Naive thymus-derived CD4-positive, alpha-beta T cell (primary cell): ENCODE measurements around the gene HGFAC. TPM values are rescaled to one million over a fixed set of nuclear protein-coding genes. Genes with fewer than 3 reads are reported as not detected.

Source experiments
- ATAC-seq: fragments of 150-1000 bp; cut with Tn5 transposase; 2 replicates; pipeline ENCODE4 v1.10.0; 2021; ENCODE audit warnings: mild to moderate bottlenecking, moderate library complexity
- CTCF ChIA-PET: fragments of 350-600 bp; sonication (Branson Sonifier 250); formaldehyde crosslinking; loops from one replicate; lab custom pipeline; 2021; ENCODE audit warnings: antibody characterized with exemption; lab: Charles Lee
- POLR2A ChIA-PET: fragments of 350-600 bp; sonication (Branson Sonifier 250); formaldehyde crosslinking; loops from one replicate; lab custom pipeline; 2021; ENCODE audit warnings: antibody characterized with exemption, inconsistent platforms; lab: Charles Lee
- DNase-seq, 9 donors: peaks; one replicate each; pipeline versions ENCODE4 v3.0.0 to v3.0.0-alpha.2; 2020 to 2022; ENCODE audit warnings: mixed read lengths in 1 of 9
- H3K27ac ChIP-seq: one replicate; pipeline ENCODE4 v1.7.0; 2013; ENCODE audit warnings: mild to moderate bottlenecking, low read depth, low read length, moderate library complexity
- H3K27me3 ChIP-seq, 2 donors: one replicate each; pipeline ENCODE4 v1.7.0; 2013; ENCODE audit warnings: low read length in 2 of 2, mild to moderate bottlenecking in 2 of 2, moderate library complexity in 2 of 2; ENCODE audit not compliant: control insufficient read depth in 2 of 2, insufficient read depth in 2 of 2
- H3K36me3 ChIP-seq, 3 experiments: 1 replicate in 2 of 3; 2 replicates in 1 of 3; pipeline ENCODE4 v1.7.0; 2013; ENCODE audit warnings: low read length in 3 of 3, mild to moderate bottlenecking in 3 of 3, moderate library complexity in 1 of 3; ENCODE audit not compliant: insufficient read depth in 3 of 3, control insufficient read depth in 2 of 3
- H3K4me1 ChIP-seq, 2 donors: one replicate each; pipeline ENCODE4 v1.7.0; 2013; ENCODE audit warnings: low read length in 2 of 2, mild to moderate bottlenecking in 2 of 2, moderate library complexity in 1 of 2; ENCODE audit not compliant: control insufficient read depth in 2 of 2, insufficient read depth in 2 of 2
- H3K4me3 ChIP-seq: 2 replicates; pipeline ENCODE4 v1.7.0; 2013; ENCODE audit warnings: mild to moderate bottlenecking, low read length
- H3K9me3 ChIP-seq, 3 experiments: 1 replicate in 2 of 3; 2 replicates in 1 of 3; pipeline ENCODE4 v1.7.0; 2013; ENCODE audit warnings: low read length in 3 of 3; ENCODE audit not compliant: control insufficient read depth in 2 of 3
- H3K27ac Mint-ChIP-seq, 9 donors: one replicate each; pipeline ENCODE4 v1.8.0; 2020 to 2022; ENCODE audit warnings: mixed read lengths in 9 of 9, mild to moderate bottlenecking in 8 of 9, moderate library complexity in 5 of 9, inconsistent platforms in 2 of 9
- H3K27me3 Mint-ChIP-seq, 5 donors: one replicate each; pipeline ENCODE4 v1.8.0; 2021 to 2022; ENCODE audit warnings: mixed read lengths in 5 of 5, mild to moderate bottlenecking in 1 of 5
- H3K36me3 Mint-ChIP-seq, 5 donors: one replicate each; pipeline ENCODE4 v1.8.0; 2020 to 2022; ENCODE audit warnings: mixed read lengths in 5 of 5, mild to moderate bottlenecking in 3 of 5, inconsistent platforms in 1 of 5
- H3K4me1 Mint-ChIP-seq, 7 donors: one replicate each; pipeline ENCODE4 v1.8.0; 2020 to 2022; ENCODE audit warnings: mixed read lengths in 7 of 7, mild to moderate bottlenecking in 3 of 7, inconsistent platforms in 1 of 7
- H3K4me3 Mint-ChIP-seq, 10 donors: one replicate each; pipeline ENCODE4 v1.8.0; 2020 to 2022; ENCODE audit warnings: mild to moderate bottlenecking in 10 of 10, mixed read lengths in 10 of 10, moderate library complexity in 6 of 10, inconsistent platforms in 2 of 10
- H3K9me3 Mint-ChIP-seq, 11 donors: one replicate each; pipeline ENCODE4 v1.8.0; 2020 to 2022; ENCODE audit warnings: mixed read lengths in 11 of 11, mild to moderate bottlenecking in 4 of 11, inconsistent platforms in 1 of 11, moderate library complexity in 1 of 11
- intact Hi-C, 2 donors: fragments of 100-400 bp; cut with micrococcal nuclease; formaldehyde crosslinking; loops; one replicate each; pipeline ENCODE4 v1.15.1; 2023
- polyA plus RNA-seq, 2 donors: library from polyadenylated mRNA; unstranded; fragments of 300-500 nt; fragmentation: Illumina TruSeq; gene quantifications; one replicate each; pipeline ENCODE4 v1.2.3, GENCODE V29; 2021
- total RNA-seq, 6 experiments: library from RNA in 5 of 6; stranded (reverse) in 5 of 6; gene quantifications; 1 replicate in 5 of 6; 2 replicates in 1 of 6; pipeline ENCODE4 v1.2.3 and lab custom pipeline; 2021 to 2026

The HGFAC gene
- total and polyA plus RNA-seq, 7 experiments from 2014 or later: 0.54 to 0.82 TPM; not detected in 5

DNA sequence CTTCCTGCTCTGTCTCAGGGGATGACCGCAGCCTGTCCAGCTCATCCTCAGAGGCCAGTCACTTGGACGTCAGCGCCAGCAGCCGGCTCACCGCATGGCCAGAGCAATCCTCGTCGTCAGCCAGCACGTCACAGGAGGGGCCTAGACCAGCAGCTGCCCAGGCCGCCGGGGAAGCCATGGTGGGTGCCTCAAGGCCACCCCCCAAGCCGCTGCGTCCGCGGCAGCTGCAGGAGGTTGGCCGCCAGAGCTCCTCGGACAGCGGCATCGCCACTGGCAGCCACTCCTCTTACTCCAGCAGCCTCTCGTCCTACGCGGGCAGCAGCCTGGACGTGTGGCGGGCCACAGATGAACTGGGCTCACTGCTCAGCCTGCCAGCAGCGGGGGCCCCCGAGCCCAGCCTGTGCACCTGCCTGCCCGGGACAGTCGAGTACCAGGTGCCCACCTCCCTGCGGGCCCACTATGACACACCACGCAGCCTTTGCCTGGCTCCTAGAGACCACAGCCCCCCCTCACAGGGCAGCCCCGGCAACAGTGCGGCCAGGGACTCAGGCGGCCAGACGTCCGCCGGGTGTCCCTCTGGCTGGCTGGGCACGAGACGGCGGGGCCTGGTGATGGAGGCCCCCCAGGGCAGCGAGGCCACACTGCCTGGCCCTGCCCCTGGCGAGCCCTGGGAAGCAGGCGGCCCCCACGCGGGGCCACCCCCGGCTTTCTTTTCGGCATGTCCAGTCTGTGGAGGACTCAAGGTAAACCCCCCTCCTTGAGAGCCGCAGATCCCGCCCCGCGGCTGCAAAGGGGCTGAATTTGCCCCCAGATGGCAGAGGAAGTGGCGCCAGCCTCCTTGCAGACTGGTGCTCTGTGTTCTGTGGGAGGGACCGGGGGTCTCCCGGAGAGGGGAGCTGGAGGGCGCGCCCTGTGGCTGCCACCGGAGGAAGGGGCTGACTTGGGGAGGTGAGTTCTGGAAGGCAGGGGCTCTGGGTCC lies 51.3 kb downstream of the HGFAC start:
- no peak for ATAC-seq
- Histone ChIP-seq H3K4me1 (no peaks in the 10 kb centered on the region), H3K9me3 (no peaks in the 10 kb centered on the region), H3K27me3 (no peaks in the 10 kb centered on the region), H3K36me3 (no peaks in the 10 kb centered on the region), H3K4me3 (no peak overlapping the region), H3K27ac (no peak overlapping the region)
- peaks cover 16 to 32% (median 24%) of the 10 kb centered on the region in 5 donors for H3K27me3 Mint-ChIP-seq
- H3K27ac Mint-ChIP-seq: no peak overlapping the region
- no peaks in the 10 kb centered on the region for H3K36me3 Mint-ChIP-seq
- CTCF ChIA-PET: interaction anchor here (1.0 kb wide), 1 partner anchor 13 kb away, joined by 3 read pairs; no protein-coding TSS in a partner anchor
- H3K4me1 Mint-ChIP-seq: peaks cover 0 to 7% (median 0%) of the 10 kb centered on the region in 7 donors
- POLR2A ChIA-PET: no interaction called here
- intact Hi-C loops: no loop called here
- no peak for DNase-seq
- no peak overlapping the region for H3K4me3 Mint-ChIP-seq
- H3K9me3 Mint-ChIP-seq: peaks cover 0 to 2% (median 0%) of the 10 kb centered on the region in 11 donors

DNA sequence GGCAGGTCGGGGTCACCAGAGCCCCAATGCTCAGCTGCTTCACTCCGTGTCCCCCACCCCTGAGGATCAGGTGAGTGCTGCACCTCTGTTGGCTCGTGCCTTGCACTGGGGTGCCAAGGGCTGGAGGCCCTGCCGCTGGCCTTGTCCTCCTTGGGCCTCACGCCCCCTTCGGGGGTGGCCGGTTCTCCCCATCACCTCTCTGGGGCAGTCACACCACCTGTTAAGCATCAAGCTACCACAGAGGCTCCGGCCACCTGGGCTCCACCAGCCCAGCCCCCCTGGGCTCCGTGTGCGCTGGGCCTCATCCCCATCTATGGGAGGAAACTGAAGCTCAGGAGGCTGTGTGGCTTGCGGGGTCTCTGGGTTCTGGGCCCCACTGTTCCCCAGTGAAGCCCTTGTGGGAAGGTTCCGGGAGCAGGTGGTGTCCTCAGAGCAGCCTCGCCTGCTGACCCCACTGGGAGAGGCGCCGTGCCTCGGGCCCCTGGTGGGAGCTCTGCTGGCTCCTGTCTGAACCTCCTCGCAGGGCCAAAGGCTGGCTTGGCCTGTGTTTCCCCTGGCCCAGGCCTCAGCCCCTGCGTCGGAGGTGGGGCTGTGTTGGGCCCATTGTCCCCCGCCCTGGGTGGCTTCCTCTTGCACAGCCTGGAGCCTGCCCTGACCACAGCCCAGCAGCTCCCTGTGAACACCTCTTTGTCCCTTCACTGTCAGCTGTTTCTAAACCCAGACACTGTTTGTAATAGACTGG lies 52.1 kb downstream of the HGFAC start:
- CTCF ChIA-PET: no interaction called here
- H3K27ac Mint-ChIP-seq: peak overlapping the region in 1 of 9 donors; percentile 58
- H3K9me3 ChIP-seq: no peaks in the 10 kb centered on the region
- POLR2A ChIA-PET: interaction anchor here (0.6 kb wide), 1 partner anchor 34 kb away, joined by 3 read pairs; no protein-coding TSS in a partner anchor
- H3K4me1 ChIP-seq: no peaks in the 10 kb centered on the region
- peaks cover 0 to 2% (median 0%) of the 10 kb centered on the region in 11 donors for H3K9me3 Mint-ChIP-seq
- DNase-seq: no peak
- peaks cover 16 to 32% (median 21%) of the 10 kb centered on the region in 5 donors for H3K27me3 Mint-ChIP-seq
- no peaks in the 10 kb centered on the region for H3K36me3 ChIP-seq
- ATAC-seq: no peak
- peaks cover 0 to 7% (median 0%) of the 10 kb centered on the region in 7 donors for H3K4me1 Mint-ChIP-seq
- H3K36me3 Mint-ChIP-seq: no peaks in the 10 kb centered on the region
- no peak overlapping the region for H3K4me3 Mint-ChIP-seq
- no peaks in the 10 kb centered on the region for H3K27me3 ChIP-seq
- no peak overlapping the region for H3K4me3 ChIP-seq
- intact Hi-C loops: no loop called here
- H3K27ac ChIP-seq: no peak overlapping the region

DNA sequence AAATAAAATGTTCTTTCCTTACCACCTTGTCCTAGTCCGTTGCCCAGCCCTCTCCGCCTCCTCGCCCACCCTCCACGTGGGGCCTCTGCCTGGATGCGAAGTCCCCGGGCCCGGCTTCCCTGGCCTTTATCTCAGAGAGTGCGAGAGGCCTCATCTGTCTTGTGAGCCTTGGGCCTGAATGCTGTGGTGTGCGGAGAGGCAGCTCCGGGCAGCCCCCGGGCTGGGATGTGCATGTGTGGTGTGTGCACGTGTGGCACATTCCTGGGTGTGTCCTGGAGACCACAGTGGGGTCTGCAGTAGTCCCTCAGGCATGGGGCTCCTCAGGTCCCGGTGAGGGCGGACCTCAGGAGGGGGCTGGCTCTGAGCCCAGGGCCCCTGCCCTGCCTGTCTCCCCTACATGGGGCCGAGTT lies 52.7 kb downstream of the HGFAC start:
- no peaks in the 10 kb centered on the region for H3K4me1 ChIP-seq
- H3K4me3 ChIP-seq: no peak overlapping the region
- Mint-ChIP-seq H3K9me3 (peaks cover 0 to 2% (median 0%) of the 10 kb centered on the region in 11 donors), H3K27me3 (peaks cover 16 to 32% (median 19%) of the 10 kb centered on the region in 5 donors), H3K27ac (peak overlapping the region in 1 of 9 donors; percentile 58), H3K4me1 (peaks cover 0 to 7% (median 0%) of the 10 kb centered on the region in 7 donors), H3K4me3 (no peak overlapping the region), H3K36me3 (no peaks in the 10 kb centered on the region)
- ATAC-seq (no peak), DNase-seq (no peak)
- ChIA-PET CTCF (no interaction called here), POLR2A (no interaction called here)
- H3K27me3 ChIP-seq: no peaks in the 10 kb centered on the region
- no peaks in the 10 kb centered on the region for H3K9me3 ChIP-seq
- intact Hi-C loops: no loop called here
- no peak overlapping the region for H3K27ac ChIP-seq
- H3K36me3 ChIP-seq: no peaks in the 10 kb centered on the region

GRCh38 chr4:3495204-3495975 lies 53.6 kb downstream of the HGFAC start:
- DNase-seq (no peak), ATAC-seq (no peak)
- no peaks in the 10 kb centered on the region for H3K9me3 ChIP-seq
- intact Hi-C loops: no loop called here
- Mint-ChIP-seq H3K4me1 (peaks cover 0 to 7% (median 0%) of the 10 kb centered on the region in 7 donors), H3K36me3 (no peaks in the 10 kb centered on the region), H3K27ac (no peak overlapping the region), H3K4me3 (no peak overlapping the region), H3K9me3 (peaks cover 0 to 2% (median 0%) of the 10 kb centered on the region in 11 donors), H3K27me3 (peaks cover 9 to 27% (median 18%) of the 10 kb centered on the region in 5 donors)
- H3K4me1 ChIP-seq: no peaks in the 10 kb centered on the region
- no peaks in the 10 kb centered on the region for H3K27me3 ChIP-seq
- H3K4me3 ChIP-seq: no peak overlapping the region
- H3K36me3 ChIP-seq: no peaks in the 10 kb centered on the region
- CTCF ChIA-PET: no interaction called here
- POLR2A ChIA-PET: no interaction called here
- H3K27ac ChIP-seq: no peak overlapping the region

DNA sequence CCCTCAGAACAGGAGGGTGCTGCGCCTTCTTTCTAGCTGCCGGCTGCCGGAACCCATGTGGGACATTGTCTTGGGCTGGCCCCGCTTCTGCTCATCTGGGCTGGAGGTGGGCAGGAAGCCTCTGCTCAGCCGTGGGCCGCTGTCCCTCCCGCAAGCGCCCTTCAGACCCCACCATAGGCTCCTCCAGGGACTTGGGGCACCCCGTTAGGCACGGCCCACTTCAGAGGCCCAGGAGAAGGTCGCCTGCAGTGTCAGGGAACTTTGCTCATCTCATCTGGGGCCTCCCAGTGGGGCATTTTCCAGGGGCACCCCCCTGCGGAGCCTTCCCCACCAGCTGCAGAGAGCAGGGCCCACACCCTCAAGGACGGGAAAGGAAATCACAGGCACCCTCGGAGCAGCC lies 54.3 kb downstream of the HGFAC start:
- CTCF ChIA-PET: interaction anchor here (1.2 kb wide), 1 partner anchor 14 kb away, joined by 3 read pairs; no protein-coding TSS in a partner anchor
- H3K4me1 Mint-ChIP-seq: peaks cover 0 to 6% (median 0%) of the 10 kb centered on the region in 7 donors
- POLR2A ChIA-PET: no interaction called here

GRCh38 chr4:3497095-3497494 lies 55.3 kb downstream of the HGFAC start:
- Mint-ChIP-seq H3K27me3 (peaks cover 0 to 12% (median 4%) of the 10 kb centered on the region in 5 donors), H3K4me3 (no peak overlapping the region), H3K4me1 (peaks cover 0 to 3% (median 0%) of the 10 kb centered on the region in 7 donors), H3K9me3 (peaks cover 0 to 2% (median 0%) of the 10 kb centered on the region in 11 donors), H3K27ac (peak overlapping the region in 1 of 9 donors; percentile 32), H3K36me3 (no peaks in the 10 kb centered on the region)
- ChIA-PET POLR2A (no interaction called here), CTCF (interaction anchor here (1.2 kb wide), 1 partner anchor 15 kb away, joined by 3 read pairs; no protein-coding TSS in a partner anchor)
- Histone ChIP-seq H3K27me3 (no peaks in the 10 kb centered on the region), H3K4me1 (no peaks in the 10 kb centered on the region), H3K9me3 (no peaks in the 10 kb centered on the region), H3K4me3 (no peak overlapping the region), H3K36me3 (peaks cover 0 to 4% (median 0%) of the 10 kb centered on the region in 3 experiments), H3K27ac (no peak overlapping the region)
- intact Hi-C loops: no loop called here
- ATAC-seq (no peak), DNase-seq (no peak)

More for the DNA sequence above, 54.3 kb downstream of the HGFAC start:
- intact Hi-C loops: no loop called here
- Mint-ChIP-seq H3K27ac (no peak overlapping the region), H3K4me3 (no peak overlapping the region), H3K27me3 (peaks cover 5 to 21% (median 13%) of the 10 kb centered on the region in 5 donors), H3K9me3 (peaks cover 0 to 2% (median 0%) of the 10 kb centered on the region in 11 donors), H3K36me3 (no peaks in the 10 kb centered on the region)
- H3K9me3 ChIP-seq: no peaks in the 10 kb centered on the region
- H3K27me3 ChIP-seq: no peaks in the 10 kb centered on the region
- H3K4me3 ChIP-seq: no peak overlapping the region
- H3K27ac ChIP-seq: no peak overlapping the region
- ATAC-seq (no peak), DNase-seq (no peak)
- H3K4me1 ChIP-seq: no peaks in the 10 kb centered on the region
- H3K36me3 ChIP-seq: no peaks in the 10 kb centered on the region
